Stimulated activated CD8-positive, alpha-beta memory T cell treated with anti-CD3 and anti-CD28 coated beads, Interleukin-2, amount 100 ng/mL, for 1 hour (primary cell): ENCODE data around the gene GNAI3.

Experiments used
- DNase-seq, 2 donors: peaks; one replicate each; pipeline ENCODE4 v3.0.0-alpha.2; 2020; ENCODE audit warnings: low read depth in 2 of 2

Gene GNAI3

DNA sequence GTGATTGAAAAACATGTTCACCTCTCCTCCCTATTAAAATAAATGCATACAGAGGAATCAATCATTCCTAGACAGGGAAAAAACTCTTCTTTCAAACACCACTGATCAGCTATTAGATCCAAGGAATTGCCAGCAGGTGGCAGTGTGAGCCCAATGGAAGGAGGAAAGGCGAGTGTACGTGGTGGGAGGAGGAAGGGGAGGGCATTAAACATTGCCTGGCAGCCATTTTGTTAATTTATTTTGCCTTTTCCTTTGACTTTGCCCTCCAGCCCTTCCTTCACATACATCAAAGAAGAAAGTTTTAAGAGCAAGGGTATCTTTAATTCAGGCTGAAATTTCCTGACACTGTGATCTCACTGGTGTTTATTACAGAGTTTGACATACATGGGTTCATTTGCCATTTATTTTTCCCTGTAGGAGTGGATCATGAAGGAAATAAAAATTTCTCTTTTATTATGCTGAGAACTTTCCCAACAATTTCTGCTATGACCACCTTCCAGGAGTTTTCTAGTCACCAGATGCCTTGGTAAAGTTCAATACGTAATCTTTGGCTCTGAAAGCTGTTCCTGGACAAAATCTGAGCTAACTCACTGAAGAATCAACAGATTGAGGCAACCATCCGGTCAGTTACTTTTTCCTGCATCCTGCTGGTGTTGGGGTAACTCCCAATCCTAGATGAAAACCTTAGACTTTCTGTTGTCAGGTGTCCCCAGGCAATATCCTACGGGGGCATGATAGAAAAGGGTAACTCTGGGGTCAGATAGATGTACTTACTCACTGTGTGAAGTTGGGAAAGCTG is 1.9 kb upstream of the GNAI3 start:
- peak; percentile 71 to 83 for DNase-seq

DNA sequence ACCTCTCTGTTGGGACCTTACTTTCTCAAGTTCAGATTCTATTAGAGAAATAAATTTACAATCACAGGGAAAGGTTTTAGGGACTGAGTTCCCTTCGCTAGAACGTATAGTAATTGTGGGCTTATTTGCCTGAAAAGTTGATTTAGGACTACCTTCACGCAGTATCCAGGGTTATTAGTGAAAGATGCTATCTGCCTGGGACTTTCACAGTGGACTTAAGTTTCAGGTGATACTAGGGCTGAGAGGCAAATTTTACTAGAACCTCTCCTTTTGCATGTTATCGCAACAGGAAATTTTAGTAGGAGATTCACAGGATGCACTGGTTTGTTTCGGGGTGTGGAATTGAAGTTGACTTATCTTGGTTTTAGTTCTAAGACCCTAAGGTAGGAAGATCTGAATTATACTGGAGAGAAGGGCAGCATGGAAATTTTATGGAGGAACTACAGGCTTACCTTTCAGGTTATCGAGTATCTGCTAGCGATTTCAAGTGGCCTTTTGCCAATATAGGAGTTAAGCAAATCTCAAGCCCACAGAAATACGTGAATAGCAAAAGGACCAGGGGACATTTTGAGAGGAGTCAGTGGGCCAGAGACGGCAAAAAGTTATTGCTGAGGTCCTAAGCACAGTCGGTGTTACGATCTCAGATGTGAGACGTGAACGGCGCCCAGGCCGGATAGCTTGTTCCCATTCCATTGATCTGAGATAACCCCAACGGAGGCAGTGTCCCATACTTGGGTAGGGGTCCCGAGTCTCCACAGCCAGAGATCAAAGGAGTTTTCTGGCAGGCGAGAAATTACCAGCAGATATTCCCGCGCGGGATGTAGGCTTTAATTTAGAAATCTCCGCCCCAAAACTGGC is 723 bp upstream of the GNAI3 start:
- no peak for DNase-seq

DNA sequence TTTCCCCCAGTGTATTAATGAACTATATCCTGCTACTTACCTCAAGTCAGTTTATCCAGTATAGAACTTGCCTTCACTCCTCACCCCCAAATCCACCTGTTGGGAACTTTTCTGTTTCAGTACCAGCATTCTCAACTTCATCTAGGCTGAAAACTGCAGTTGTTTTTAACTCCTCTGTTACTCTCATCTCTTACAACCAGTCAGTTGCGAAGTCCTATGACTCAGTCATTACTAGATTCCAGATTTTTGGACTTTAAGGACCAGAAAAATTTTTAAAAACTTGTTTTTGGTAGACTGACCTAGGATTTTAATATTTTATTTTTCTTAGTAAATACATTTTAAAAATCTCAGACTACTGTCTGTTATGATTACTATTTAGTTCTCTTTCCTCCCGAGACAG is 8.1 kb downstream of the GNAI3 start:
- no peak for DNase-seq

DNA sequence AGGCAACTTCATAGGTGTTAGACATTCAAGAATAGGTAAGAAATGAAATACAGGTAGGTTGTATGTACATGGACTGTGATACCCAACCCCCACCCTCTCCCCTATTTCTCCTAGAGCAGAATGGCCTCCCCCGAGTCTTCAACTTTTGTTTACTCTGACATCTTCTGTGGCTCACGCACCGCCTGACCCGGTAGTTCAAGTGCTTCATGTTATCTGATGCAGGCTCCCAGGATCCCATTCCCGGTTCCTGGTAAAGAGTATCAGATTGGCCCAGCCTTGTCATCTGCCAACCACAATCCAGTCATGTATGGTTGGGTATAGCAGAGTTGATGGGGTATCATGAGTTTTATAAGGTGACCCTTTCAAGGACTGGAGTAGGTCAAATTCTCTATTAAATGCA is 9.1 kb downstream of the GNAI3 start:
- DNase-seq: no peak

DNA sequence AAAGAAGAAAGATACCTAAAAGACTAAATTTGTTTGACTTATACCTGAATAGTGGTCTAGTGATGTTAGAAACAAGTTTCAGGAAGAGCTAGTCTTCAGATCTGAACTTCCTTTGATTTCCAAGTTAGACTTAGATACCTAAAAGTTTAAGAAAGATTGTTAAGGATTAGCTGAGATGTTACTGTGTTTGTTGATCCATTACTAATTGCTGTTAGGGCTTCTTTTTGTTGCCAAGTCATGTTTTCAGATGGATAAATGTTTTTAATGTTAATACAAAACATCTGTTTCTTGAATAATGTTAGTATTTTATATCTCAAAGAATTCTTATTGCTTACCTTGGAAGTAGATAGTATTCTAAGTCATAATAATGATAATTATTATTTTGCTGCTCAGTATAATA is 11.6 kb downstream of the GNAI3 start:
- DNase-seq: no peak

DNA sequence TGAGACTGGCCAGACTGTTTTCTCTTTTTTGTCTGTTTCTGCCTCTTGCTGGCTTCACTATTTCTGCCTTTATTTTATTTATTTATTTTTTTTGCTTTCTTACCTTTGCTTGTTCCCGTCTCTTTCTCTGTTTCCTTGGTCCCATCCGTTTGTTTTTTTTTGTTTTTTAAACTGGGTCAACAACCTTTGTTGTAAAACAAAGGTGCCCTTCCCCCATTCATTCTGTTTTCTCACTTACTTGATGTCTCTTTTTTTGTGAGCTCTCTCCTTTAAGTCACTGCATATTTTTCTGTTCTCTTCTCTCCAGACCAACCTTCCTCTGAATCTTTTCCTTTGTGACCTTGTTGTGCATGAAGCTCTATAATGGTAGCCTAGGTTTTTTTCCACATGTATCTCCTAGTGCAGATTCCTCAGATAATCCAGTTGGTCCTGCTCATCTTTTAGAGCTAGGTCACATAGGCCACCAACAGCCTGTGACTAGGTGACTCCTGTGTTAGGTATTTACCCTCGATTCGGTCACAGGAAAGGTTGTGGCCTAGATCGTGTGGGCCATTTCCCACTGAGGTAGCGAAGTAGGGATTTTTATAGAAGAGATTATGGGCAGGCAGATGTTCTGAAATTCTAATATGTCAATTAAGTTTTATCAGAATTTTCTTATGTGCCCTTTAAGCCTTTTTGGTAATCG is 15.9 kb downstream of the GNAI3 start:
- DNase-seq: no peak

DNA sequence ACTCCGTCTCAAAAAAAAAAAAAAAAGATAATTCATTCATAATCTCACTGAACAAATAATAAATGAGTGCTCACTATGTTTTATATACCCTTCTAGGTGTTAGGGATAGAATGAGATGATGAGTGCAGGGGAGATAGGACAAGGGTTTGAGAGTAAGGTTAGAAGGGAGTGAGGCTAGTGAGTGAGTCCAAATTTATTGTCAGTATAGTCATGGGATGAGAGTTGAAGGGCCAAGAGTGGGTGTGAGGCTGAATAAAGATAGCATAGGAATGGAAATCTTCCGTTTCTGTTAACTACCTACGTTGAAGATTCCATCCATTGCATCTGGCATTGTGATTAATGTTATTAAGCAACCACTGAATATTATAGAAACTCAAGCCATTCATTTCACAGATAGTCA is 16.8 kb downstream of the GNAI3 start:
- DNase-seq: no peak

DNA sequence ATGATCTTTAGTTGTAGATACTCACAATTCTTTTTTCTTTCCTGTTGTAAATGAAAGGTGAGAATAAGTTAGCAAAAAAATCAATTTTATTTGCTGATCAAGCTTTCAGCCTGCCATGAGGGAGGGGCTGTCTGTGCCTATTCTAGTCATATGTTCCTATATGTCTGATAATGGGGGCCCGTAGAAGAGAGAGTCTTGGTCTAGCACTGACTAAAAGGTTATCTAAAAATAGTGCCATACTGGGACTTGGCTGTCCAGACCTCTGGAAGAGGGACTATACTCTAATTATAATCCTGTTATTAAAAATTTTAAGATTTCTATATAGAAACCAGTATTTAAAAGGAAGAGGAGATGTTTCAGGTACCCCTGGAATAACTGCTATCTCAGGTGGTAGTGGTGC is 18.6 kb downstream of the GNAI3 start:
- no peak for DNase-seq

DNA sequence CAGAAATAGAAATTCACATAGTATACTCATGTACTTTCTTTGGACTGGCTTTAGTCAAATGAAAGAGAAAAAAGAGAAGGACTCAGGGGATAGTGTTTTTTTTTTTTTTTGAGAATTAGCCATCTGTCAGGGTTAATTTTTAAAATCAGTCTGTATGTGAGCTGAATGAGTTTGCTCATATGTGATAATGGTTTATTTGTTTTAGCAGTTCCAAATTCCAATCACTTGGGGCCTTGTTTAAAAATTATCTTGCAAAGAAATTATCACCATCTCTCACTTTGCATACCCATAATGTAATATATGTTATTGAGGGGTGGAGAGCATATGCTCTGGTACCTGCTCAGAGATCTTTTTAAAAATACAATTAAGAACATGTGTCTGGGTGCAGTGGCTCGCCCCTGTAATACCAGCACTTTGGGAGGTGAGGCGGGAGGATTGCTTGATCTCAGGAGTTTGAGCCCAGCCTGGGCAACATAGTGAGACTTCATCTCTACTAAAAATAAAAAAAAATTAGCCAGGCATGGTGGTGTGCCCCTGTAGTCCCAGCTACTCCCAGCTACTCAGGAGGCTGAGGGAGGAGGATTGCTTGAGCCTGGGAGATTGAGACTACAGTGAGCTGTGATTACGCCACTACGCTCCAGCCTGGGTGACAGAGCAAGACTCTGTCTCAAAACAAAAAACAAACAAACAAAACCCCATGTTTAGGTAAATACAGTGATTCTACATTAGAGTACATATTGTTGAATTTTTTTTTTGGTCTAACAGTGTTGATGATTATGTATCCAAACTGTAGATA is 19.7 kb downstream of the GNAI3 start:
- no peak for DNase-seq

DNA sequence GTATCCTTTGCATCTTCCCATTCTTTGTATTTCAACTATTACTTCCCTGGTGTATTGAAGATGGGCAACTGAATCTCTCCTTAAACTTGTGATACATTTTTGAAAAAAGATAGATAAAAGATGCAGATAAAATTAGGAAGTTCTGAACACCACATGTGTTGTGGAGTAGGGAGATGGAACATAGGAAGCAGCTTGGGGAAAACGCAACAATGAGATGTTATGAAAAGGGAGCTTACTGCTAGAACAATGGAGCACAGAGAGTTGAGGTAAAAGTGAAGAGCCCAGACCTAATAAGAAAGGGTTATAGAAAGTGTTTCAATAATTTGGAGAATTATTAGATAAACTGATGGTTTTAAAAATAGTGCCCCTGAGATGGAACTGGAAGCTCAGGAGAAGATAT is 20.9 kb downstream of the GNAI3 start:
- no peak for DNase-seq

DNA sequence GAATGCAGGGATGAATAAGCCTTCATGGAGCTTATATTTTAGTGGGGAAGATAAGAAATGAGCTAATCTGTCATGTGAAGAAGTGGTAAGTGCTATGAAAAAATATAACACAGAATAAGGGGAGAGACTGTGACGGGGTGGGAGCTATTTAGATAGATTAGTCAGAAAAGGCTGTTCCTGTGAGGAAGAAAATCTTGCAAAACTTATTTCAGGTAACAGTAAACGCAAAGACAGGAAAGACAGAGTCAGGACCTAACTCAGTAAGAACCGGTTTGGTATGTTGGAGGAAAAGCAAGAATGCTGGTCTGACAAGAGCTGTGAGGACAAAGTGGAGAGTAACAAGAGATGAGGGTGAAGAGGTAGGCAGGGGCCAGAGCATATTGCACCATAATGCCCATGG is 22.0 kb downstream of the GNAI3 start:
- DNase-seq: no peak

DNA sequence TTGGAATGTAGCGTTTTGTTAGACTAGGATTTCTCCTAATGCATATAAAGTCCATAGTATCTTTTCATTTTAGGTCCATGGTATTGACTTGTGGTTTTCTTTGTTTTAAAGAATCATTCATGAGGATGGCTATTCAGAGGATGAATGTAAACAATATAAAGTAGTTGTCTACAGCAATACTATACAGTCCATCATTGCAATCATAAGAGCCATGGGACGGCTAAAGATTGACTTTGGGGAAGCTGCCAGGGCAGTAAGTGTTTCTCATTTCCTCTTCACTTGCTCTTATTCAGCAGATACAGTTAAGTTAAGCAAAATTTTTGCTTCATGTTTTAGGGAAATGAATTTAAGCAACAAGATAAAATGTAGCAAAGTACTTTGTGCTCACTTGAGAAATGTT is 25.4 kb downstream of the GNAI3 start:
- DNase-seq: no peak

DNA sequence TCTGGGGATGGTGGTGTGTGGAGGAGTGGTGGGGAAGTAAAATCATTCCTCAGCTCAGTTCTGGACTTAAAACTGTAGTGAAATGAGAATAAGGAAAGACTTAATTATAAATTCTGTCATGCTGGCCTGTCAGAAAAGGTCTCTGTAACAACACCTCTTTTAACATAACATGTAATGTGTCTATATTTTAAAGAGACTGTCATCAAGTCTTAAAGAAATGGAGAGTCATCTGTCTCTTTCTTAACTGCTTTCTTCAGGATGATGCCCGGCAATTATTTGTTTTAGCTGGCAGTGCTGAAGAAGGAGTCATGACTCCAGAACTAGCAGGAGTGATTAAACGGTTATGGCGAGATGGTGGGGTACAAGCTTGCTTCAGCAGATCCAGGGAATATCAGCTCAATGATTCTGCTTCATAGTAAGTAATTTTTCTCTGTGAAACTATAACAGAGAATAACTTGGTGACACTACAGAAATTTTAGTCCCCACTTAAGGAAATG is 30.6 kb downstream of the GNAI3 start:
- no peak for DNase-seq

DNA sequence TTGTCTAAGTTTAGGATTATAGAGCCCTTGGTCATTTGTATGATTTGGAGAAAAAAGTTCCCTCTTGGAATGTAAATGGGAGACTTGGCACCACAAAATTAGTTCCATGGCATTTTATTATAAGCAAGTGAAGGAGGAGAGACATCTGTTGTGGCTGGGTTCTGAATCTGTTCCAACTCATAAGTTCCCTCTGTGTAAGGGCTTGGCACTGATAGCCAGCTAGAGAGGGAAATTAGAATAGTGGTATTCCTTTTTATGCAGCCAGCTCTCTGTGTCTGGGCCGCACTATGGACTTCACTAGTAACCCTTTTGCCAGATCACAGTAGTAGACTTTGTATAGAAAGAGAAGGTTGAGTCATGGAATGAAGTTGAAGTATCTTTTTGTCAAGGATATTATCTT is 31.1 kb downstream of the GNAI3 start:
- DNase-seq: no peak

DNA sequence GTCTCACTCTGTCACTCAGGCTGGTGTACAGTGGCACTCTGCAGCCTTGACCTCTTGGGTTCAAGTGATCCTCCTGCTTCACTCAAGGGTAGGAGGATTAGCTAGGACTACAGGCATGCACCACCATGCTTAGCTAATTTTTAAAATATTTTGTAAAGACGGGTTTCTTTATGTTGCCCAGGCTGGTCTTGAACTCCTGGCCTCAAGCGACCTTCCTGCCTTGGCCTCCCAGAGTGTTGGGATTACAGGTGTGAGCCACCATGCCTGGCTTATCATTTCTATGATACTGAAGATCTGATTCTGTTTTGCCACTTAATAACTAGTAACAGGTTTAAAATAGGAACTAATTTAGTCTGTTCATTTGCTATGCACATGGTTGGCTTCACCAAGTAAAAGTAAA is 33.6 kb downstream of the GNAI3 start:
- no peak for DNase-seq

DNA sequence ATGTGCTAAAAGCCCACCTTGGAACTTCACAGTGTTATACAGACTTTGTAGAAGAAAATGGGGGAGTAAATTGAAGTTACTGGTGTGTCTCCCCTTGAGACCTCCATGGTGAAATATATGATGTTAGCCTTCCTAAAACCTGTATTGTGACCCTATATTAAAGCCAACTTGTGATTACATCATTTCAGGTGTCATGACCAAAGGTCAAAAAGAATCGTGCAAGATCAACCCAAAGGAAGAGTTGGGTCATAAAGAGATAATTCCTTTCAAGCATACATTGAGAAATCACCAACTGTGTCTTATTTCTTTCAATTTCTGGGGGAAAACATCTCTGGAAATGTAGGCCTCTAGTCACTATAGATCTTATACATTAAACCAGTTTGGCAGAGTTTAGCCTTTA is 36.4 kb downstream of the GNAI3 start:
- no peak for DNase-seq

DNA sequence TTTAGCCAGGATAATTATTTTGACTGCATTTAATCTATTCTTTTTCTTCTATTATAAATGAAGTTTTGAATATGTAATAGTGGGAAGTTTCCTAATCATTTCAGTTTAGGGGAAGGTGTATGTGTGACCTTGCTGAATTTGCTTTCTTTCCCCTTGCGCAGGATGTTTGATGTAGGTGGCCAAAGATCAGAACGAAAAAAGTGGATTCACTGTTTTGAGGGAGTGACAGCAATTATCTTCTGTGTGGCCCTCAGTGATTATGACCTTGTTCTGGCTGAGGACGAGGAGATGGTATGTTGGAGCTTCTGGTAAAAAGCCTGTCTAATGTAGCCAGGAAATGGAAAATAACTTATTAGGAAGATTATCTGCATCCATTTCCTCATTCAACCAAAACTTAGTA is 37.6 kb downstream of the GNAI3 start:
- DNase-seq: no peak

DNA sequence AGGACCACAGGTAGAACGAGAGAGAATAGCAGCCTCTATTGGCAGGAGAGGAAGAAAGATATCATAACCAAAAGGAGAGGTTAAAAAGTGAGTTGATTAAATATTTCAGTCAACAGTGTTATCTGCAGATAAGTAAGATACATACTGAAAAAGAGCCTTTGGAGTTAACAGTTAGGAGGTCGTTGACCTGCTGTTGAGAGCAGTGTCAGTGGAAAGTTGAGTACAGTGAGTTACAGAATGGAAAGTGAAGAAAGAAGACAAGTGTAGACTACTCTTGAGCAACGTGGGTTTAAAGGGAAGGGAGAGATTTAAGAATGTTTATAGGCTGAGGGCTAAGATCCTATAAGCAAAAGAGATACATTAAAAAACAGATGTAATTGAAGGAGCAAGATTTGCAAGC is 40.8 kb downstream of the GNAI3 start:
- no peak for DNase-seq

DNA sequence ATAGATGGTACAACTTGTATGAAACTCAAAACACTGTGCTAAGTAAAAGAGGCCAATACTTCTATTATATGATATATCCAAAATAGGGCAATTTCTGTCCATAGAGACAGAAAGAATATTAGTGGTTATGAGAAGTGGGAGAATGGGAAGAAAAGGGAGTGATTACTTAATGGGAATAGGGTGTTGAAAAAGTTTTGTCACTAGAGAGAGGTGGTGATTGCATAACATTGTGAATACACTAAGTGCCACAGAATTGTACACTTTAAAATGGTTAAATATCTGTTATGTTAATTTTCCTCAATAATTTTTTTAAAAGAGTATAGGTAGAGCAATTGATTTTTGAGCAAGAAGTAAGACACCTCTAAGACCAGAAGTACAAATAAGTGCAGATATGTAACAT is 41.3 kb downstream of the GNAI3 start:
- DNase-seq: no peak

DNA sequence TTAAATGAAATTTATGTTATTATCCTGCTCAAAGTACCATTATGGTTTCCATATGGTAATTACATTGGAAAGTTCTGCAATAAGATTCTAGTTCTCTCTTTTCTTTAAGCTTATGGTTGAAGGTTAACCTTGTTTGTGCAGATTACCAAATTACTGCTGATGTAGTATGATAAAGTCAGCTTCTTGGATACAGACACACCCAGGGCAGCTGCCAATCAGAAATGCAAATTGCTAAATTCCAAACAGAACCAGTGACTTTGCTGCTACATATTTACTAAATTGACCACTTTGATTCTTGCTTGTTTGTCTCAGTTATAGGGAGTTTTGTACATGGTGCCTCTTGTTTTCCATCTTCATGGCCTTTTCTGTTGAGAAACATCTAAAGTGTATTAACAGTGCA is 44.5 kb downstream of the GNAI3 start:
- DNase-seq: no peak

DNA sequence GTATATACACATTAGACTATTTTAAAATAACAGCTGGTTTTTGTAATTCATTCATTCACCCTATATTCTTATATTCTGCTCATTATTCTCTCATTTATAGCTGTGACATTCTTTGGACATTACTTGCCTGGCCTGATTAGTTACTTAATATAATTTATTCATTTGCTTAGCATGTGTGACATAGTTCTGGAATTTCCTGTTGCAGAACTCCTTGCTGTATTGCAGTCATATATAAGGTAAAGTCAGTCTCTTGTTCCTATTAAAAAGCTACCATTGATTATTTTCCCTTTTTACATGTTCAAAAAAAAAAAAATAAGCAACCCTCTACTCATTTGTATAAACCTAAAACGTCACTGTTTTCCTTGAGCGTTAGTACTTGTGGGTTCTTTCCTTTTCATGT is 47.1 kb downstream of the GNAI3 start:
- no peak for DNase-seq

DNA sequence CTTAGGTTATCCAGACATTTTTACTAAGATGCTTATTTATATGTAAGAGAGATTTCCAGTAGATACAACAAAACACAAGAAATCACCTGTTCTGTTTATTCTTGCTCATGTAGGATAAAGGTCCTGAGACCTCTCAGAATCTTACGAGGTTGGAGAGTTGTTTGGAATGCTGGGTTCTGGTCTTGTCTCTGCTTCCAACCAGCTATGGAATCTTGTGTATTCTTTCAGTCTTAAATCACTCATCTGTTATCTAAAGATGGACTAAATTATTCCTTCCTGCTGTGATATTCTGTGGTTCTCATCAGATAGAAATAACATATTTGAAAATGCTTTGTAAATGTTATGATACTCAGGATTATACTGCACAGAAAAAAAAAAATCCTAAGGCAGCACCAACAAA is 49.7 kb downstream of the GNAI3 start:
- no peak for DNase-seq
